HG03135 (cell line): ENCODE results near the gene IGFL4.
"Not testable (repeated sequence)": the region's sequence is repeated elsewhere in the genome, so short reads cannot be mapped to it uniquely, and the experiment has no call there.

ENCODE experiments used
- ATAC-seq: cut with Tn5 transposase; IDR thresholded peaks from one replicate; pipeline ENCODE4 v1.9.1; 2021; ENCODE audit warnings: mild to moderate bottlenecking, moderate library complexity; ENCODE audit not compliant: unreplicated experiment

Gene IGFL4

DNA sequence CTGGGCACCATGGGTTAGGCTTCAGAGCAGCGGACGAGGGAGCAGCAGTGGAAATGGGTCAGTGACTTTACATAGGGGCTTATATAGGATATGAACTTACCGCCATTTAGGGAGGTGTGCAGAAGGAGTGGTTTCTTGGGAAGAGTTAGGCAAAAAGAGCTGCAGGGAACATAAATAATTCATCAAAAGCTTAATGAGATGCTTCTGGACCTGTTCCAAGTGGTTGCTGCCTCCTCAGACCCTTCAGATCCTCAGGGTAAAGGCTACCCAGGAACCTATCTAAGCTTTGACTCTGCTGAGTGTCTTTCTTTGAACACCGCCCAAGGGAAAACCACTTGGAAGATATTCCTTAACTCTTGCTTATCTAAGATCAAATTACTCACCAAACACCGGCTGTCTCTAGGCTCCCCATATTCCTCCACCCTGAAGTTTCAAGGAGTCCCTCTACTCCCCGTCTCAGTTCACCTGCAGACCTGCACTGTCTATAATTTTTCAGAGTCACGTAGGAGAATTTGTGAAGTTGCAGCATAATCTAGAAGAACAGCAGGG, at the start of gene IGFL4:
Gene IGFL4 (minus strand): TSS at position 51 of the 549 bp plus-strand sequence. CDS start 40 bp downstream, at position 11.
- ATAC-seq, result no peak

- ATAC-seq, result no peak
These were observed 49.6 kb upstream of the IGFL4 start for GRCh38 chr19:46090444-46090843.

- no peak for ATAC-seq
These were observed 48.6 kb upstream of the IGFL4 start for GRCh38 chr19:46089432-46089831.

- no peak for ATAC-seq
These were observed 47.3 kb upstream of the IGFL4 start for GRCh38 chr19:46088101-46088500.

DNA sequence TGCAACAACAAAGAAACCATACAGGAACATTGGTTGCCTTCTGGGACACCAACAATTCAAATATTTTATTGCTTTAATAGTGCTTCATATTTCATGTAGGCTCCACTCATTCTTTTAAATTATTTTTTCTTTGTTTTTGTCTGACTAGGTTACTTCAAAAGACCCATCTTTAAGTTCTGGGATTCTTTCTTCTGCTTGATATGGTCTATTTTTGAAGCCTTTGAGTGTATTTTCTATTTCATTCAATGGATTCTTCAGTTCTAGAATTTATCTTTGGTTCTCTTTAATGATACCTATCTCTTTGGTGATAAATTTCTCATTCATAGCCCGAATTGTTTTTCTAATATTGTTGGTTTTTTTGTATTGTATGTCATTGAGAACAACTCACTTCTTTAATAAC, 45.1 kb upstream of the IGFL4 start:
- no peak for ATAC-seq

- ATAC-seq, result no peak
These were observed 41.9 kb upstream of the IGFL4 start for GRCh38 chr19:46082728-46083050.

- ATAC-seq, result no peak
These were observed 41.3 kb upstream of the IGFL4 start for GRCh38 chr19:46081928-46082727.

GRCh38 chr19:46080561-46080960, 39.8 kb upstream of the IGFL4 start:
- no peak for ATAC-seq

GRCh38 chr19:46079576-46079975, 38.8 kb upstream of the IGFL4 start:
- no peak for ATAC-seq

DNA sequence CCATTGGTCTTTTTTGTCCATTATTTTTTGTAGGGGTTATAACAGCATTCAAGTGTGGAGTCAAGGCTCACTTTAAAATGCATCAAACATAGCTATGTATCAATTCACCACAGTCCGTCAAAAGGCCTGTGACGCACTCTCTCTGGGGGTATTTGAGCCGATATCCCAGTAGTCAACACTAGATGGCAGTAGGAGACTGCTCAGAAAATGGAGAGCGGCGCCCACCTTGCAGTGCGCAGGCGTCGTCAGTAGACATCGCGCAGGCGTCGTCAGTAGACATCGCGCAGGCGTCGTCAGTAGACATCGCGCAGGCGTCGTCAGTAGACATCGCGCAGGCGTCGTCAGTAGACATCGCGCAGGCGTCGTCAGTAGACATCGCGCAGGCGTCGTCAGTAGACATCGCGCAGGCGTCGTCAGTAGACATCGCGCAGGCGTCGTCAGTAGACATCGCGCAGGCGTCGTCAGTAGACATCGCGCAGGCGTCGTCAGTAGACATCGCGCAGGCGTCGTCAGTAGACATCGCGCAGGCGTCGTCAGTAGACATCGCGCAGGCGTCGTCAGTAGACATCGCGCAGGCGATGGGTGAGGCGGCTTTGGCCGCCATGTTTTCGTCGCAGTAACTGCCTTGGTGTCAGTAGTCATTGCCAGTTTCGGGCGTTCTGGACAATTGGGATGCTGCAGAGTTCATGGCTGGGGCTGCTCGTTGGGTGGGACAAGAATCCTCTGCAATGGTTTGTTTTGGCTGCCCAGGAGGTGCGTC, 38.0 kb upstream of the IGFL4 start:
- not testable (repeated sequence) for ATAC-seq

DNA sequence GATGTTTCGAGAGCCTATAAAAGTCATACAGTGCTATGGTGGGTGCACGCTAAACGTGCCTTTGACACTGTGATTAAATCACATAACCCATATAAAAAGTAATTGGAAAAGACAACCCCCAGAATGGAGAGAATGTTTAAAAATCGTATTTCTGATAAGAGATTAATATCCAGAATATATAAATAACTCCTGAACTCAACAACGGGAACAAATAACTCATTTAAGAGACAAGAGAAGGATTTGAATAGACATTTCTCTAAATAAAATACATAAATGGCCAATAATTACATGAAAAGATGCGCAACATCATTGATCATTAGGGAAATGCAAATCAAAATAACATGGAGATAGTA, 37.0 kb upstream of the IGFL4 start:
- ATAC-seq, result no peak

GRCh38 chr19:46076951-46077814, 36.4 kb upstream of the IGFL4 start:
- no peak for ATAC-seq

DNA sequence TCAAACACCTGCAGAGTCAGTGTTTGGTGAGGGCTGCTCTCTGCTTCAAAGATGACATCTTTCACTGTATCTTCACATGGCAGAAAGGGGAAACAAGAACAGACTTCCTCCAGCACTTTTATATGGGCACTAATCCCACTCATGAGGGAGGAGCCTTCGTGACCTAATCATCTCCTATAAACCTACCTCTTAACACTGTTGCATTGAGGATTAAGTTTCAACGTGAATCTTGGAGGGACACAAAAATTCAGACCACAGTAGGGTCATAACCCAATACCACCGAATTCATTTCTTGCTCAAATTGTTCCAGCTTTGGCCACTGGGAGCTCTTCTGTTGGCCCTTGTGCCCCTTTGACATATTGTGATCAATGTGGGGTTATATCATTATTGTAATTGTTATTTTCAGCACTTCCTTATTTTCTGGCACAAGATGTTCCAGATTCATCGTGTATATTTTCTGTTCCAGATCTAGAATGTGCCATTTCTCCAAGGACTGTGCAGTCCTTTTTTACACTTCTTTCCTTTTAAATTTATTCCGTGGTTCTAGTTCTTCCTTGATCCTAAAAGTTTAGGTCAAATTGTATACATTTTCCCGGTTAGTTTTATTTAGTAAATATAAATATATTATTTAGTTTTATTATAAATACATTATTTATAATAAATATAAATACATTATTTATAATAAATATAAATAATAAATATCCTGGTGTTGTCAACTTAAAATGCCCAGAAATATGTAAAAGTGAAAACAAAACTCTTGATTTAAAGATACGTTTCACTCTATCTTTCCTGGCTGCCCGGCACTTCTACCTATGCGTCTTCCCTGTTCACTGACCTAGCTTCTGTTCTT, 35.5 kb upstream of the IGFL4 start:
- ATAC-seq, result no peak

DNA sequence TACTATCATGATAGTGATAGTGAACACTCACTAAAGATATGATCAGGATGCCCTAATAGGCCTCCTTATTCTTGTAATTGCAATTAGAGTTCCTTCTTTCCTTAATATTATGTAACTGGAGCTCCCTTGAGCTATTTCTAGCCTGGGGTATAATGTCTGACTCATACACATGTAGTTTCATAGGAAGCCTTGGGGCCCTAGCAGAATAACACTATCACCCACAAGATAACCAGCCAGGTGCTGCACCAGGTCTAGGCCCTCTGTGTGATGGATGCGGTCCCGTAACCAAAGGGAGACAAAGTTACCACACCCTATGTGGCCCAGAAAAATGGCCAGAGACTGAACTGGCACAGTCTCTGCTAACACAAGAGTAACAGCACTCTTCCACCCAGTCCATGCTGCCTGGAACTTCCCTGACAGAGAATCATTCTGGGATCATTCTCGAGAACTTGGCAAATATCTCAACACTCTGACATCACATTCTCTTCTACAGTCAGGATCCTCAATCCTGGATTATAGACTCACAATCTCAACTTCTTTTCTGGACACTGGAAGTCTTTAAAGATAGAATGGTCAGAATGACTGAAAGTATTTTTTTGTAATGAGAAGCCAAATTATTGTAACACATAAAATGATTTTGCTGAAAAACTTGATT, 32.6 kb upstream of the IGFL4 start:
- ATAC-seq, result no peak

DNA sequence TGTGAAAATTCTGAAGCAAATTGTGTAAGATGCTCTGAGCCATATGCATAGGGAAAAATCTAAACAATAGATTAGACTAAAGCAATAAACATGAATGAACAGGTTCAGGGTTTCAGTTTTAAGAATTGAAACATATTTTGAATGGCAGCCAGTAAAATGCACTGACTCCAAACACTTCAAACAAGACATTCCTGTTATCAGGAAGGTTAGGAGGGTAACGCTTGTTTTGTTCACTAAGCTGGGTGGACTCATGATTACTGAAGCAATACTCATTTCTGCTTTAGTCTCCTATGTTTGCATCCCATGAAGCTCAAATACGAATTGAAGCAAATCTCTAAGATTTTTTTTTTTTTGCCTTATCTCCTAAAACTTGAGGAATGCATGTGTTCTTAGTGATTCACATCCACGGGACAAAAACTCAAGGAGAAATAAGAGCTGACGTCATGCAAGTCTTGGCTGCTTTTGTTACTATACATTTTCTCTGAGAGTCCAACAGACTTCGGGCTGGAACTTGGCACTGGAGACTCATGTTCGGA, 29.1 kb upstream of the IGFL4 start:
- no peak for ATAC-seq

DNA sequence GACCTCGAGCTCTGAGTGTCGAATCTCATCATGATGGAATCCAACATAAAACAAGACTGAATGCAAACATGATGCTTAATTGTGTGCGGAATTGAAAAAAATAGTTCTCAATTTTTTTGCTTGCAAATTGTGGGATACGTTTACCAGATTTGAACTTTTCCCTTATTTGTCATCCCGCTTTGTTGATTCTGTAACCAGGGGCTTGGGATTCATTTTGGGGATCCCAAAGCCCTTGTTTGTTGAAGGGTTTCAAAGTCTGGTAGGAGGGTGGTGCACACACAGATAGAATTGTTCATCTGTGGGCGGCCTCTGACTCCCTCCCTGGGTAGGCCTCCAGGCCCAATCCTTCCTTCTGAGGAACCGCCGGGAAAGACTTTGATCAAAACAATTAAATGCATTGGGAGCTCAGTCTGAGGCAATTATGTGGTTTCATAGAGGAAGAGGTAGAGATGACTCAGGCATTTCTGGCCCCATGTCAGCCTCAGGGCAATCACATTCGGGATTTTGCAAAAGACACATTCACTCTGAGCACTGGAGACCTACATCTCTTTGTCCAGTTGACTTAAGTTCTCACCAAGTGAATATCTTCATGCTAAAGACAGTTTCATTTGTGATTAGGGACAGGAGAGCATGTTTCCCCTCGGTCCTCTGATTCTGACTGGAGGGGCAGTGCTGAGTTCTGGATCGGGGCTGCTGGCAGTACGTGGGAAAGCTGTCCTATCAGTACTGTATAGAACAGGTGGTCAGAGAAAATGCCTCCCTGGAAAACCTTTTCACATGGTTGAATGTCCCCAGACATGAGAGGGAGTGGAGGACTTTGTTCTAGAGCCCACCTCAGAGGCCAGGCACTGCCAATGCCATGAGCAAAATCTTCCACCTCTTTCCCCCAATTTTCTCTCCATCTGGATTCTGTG, 27.8 kb upstream of the IGFL4 start:
- no peak for ATAC-seq

GRCh38 chr19:46067691-46068090, 26.9 kb upstream of the IGFL4 start:
- no peak for ATAC-seq

DNA sequence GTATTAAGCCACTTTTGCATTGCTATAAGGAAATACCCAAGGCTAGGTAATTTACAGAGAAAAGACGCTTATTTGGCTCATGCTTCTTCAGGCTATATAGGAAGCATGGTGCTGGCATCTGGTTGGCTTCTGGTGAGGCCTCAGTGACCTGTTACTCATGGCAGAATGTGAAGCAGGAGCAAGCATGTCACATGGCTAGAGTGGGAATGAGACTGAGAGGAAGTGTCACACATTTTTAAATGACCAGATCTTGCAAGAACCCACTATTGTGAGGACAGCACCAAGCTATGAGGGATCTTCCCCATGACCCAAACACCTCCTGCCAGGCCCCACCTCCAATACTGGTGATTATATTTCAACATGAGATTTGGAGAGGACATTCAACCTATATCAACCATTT, 25.7 kb upstream of the IGFL4 start:
- ATAC-seq, result no peak
